ENCODE measurements around the gene OTOS.

OTOS gene

DNA sequence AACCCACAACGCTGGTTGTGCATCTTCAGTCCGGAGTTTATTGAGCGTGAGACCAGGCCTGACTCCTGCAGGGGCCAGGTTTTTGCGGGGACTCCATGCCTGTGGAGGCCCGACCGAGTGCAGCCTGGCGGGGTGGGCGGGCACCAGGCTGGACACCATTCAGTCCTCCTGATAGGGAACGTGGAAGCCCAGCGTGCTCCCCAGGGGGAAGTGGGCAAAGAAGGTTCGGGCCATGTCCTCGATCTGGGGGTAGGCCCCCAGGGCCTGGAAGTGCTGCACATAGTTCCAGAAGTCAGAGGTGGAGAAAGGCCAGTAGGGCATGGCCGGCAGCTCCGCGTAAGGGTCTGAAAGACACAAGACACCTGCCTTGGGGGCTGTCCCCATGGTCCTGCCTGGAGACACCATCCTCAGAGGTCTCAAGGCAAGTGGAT, 1.4 kb downstream of the OTOS start:
- Mint-ChIP-seq H3K4me1 (ENCODE audit: low read depth) (peaks cover 22% of the 10 kb centered on the region), H3K36me3 (ENCODE audit: low read depth) (peaks cover 10% of the 10 kb centered on the region), H3K27me3 (no peaks in the 10 kb centered on the region), H3K27ac (no peak overlapping the region), H3K9me3 (no peaks in the 10 kb centered on the region), H3K4me3 (no peak overlapping the region)

- Mint-ChIP-seq H3K27me3 (no peaks in the 10 kb centered on the region), H3K4me1 (ENCODE audit: low read depth) (peaks cover 25% of the 10 kb centered on the region), H3K27ac (no peak overlapping the region), H3K9me3 (no peaks in the 10 kb centered on the region), H3K36me3 (ENCODE audit: low read depth) (peaks cover 10% of the 10 kb centered on the region), H3K4me3 (no peak overlapping the region)
Observed at GRCh38 chr2:240138254-240138984, 2.0 kb downstream of the OTOS start.

- Mint-ChIP-seq H3K36me3 (ENCODE audit: low read depth) (peaks cover 17% of the 10 kb centered on the region), H3K27me3 (no peaks in the 10 kb centered on the region), H3K4me1 (ENCODE audit: low read depth) (peaks cover 25% of the 10 kb centered on the region), H3K27ac (no peak overlapping the region), H3K4me3 (peak overlapping the region; percentile 5), H3K9me3 (no peaks in the 10 kb centered on the region)
Observed at GRCh38 chr2:240137596-240138253, 2.7 kb downstream of the OTOS start.

DNA sequence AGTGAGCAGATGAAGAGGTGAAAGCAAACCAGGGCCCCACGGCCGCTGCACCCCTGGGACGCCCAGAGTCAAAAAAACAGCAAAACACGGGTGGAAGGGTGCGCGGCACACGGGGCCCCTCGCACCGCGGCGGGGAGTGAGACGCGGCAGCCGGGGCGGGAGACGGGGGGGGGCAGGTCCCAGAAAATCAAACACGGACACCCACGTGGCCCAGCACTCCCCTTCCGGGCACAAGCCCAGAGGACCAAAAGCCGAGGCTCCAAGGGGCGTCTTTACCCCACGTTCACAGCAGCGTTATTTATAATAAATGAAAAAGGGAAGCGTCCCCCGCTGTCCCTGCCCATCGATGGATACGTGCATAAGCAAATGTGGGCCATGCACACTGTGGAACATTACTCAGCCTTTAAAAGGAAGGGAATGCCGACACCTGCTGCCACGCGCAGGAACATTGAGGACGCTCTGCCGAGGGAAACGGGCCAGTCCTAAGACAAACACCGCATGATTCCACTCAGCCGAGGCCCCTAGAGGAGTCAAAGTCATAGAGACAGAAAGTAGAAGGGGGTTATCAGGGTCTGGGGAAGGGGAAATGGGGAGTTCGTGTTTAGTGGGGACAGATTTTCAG, 3.7 kb downstream of the OTOS start:
- Mint-ChIP-seq H3K27ac (peak overlapping the region; percentile 81), H3K4me1 (ENCODE audit: low read depth) (peaks cover 25% of the 10 kb centered on the region), H3K4me3 (peak overlapping the region; percentile 95), H3K36me3 (ENCODE audit: low read depth) (peaks cover 26% of the 10 kb centered on the region), H3K27me3 (no peaks in the 10 kb centered on the region), H3K9me3 (no peaks in the 10 kb centered on the region)

DNA sequence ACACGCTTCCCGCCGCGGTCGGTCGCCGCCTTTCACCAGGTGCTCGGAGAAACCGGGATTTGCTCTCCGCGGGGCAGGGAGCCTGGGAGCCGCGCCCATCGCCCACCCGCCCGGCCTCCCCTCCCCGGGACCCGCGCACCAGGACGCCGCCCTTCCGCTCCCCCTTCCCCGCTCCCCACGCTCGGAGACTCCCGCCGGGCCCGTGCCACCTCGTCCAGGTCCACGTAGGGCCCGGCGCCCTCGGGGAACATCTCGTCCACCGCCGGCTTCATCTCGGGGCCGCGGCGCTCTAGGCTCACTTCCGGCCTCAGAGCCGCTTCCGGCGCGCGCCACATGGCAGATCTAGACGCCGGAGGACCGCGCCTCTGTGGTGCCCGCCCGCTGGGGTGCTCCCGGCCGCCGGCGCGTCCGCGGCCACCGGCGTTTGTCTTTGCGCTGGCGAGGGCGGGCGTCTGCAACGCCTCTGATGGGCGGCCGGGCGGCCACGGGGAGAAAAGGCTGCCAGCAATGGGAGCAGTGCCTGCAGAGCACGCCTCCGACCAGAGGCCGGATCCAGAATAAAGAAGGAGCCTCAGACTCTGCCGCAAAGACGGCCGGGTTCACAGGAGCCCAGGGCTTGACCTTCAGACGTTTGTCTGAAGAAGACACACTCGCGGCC, 4.3 kb downstream of the OTOS start, which contains the start of gene COPS9:
COPS9 (minus strand) TSS at position 293 of the 658 bp plus-strand sequence; CDS start at position 272, 21 bp downstream.
- peak within 1 kb of the TSS; percentile 94 for H3K27ac Mint-ChIP-seq
- peaks cover 25% of the 10 kb centered on the region for H3K4me1 Mint-ChIP-seq (ENCODE audit: low read depth)
- no peaks in the 10 kb centered on the region for H3K9me3 Mint-ChIP-seq
- peaks cover 32% of the 10 kb centered on the region for H3K36me3 Mint-ChIP-seq (ENCODE audit: low read depth)
- peak within 1 kb of the TSS; percentile 95 for H3K4me3 Mint-ChIP-seq
- H3K27me3 Mint-ChIP-seq, result no peaks in the 10 kb centered on the region

DNA sequence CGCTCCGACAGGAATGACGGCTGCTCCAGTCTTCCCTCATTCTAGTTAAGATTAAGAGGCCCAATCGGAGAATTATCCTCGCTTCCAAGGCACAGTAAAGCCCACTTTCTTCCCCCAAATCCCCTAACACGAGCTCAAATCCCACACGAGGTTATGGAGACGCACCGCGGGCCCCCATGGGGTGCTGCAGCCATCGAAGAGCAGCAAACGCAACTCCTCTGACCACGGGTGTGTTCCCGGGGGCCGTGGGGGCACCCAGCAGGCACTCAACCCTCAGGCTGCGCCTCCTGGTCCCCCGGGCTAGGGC, 4.8 kb downstream of the OTOS start:
- Mint-ChIP-seq H3K27me3 (no peaks in the 10 kb centered on the region), H3K4me1 (ENCODE audit: low read depth) (peaks cover 25% of the 10 kb centered on the region), H3K27ac (peak overlapping the region; percentile 94)

DNA sequence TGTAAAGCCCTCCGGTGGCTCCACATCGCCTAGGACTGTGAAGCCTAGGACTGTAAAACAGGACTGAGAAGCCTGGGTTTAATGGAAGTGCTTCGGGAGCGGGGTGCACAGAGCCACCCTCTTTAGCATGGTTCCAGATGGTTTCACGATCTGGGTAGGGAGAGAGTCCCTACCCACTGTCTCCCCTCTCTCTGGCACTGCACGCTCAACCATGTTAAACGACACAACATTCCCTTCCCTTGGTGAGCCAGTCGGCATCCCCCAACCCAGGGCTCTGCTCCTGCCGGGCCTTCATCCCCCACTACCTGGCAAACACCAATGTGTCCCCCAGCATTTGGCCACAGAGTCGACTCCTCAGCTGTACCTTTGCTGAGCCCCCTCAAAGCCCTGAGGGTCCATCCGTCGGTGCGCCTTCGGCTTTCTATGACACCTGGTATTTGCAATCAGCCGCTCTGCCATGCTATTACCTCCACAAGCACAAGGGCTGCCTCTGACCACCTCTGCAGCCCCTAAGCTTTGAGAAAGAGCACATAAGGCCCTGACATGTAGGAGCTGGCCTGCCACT, 5.4 kb downstream of the OTOS start:
- peaks cover 25% of the 10 kb centered on the region for H3K4me1 Mint-ChIP-seq (ENCODE audit: low read depth)
- H3K9me3 Mint-ChIP-seq, result no peaks in the 10 kb centered on the region
- peak overlapping the region; percentile 94 for H3K27ac Mint-ChIP-seq
- no peaks in the 10 kb centered on the region for H3K27me3 Mint-ChIP-seq
- H3K4me3 Mint-ChIP-seq, result peak overlapping the region; percentile 95
- H3K36me3 Mint-ChIP-seq (ENCODE audit: low read depth), result peaks cover 43% of the 10 kb centered on the region

More for the DNA sequence above, 4.8 kb downstream of the OTOS start:
- no peaks in the 10 kb centered on the region for H3K9me3 Mint-ChIP-seq
- peaks cover 37% of the 10 kb centered on the region for H3K36me3 Mint-ChIP-seq (ENCODE audit: low read depth)
- peak overlapping the region; percentile 95 for H3K4me3 Mint-ChIP-seq

DNA sequence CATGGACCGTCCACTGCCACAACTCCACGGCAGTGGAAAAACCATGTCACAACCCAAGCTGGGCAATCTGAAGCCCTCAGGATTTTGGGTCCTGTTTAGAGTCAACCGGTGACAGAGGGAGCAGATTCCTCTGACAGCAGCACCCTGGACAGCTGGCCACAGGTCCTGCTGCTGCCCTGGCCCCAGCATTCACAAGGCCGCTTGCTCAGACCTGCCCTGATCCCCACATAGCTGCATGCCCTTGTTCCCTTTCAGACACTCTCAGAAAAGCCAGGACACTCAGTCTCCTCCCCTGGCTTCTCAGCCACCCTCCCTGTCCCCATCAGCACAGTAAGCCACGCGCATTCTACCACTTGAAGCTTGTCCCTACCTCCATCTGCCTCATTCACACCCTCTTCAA, 6.0 kb downstream of the OTOS start:
- Mint-ChIP-seq H3K4me3 (peak overlapping the region; percentile 95), H3K27me3 (no peaks in the 10 kb centered on the region), H3K4me1 (ENCODE audit: low read depth) (peaks cover 25% of the 10 kb centered on the region), H3K27ac (peak overlapping the region; percentile 94), H3K9me3 (no peaks in the 10 kb centered on the region), H3K36me3 (ENCODE audit: low read depth) (peaks cover 49% of the 10 kb centered on the region)

- peaks cover 50% of the 10 kb centered on the region for H3K36me3 Mint-ChIP-seq (ENCODE audit: low read depth)
- no peaks in the 10 kb centered on the region for H3K27me3 Mint-ChIP-seq
- H3K4me1 Mint-ChIP-seq (ENCODE audit: low read depth), result peaks cover 25% of the 10 kb centered on the region
- no peak overlapping the region for H3K27ac Mint-ChIP-seq
- H3K9me3 Mint-ChIP-seq, result no peaks in the 10 kb centered on the region
- no peak overlapping the region for H3K4me3 Mint-ChIP-seq
Observed at GRCh38 chr2:240133401-240133800, 7.1 kb downstream of the OTOS start.

DNA sequence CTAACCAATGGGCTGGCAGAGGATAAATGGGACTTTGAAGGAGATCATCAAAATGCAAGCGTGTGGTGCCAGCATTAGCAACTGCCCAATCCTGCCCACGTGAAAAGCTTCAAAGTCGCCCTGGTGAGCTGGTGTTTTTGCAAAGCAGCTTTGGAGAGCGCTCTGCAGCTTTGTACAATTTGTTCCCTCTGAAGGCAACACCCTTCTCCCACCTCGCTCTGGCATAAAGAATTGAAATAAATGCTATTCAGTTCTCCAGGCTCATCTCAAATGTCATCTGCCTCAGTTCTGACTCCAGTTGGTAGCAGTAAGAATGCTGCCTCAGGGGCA, 7.8 kb downstream of the OTOS start:
- H3K27ac Mint-ChIP-seq, result no peak overlapping the region
- peaks cover 54% of the 10 kb centered on the region for H3K36me3 Mint-ChIP-seq (ENCODE audit: low read depth)
- no peaks in the 10 kb centered on the region for H3K9me3 Mint-ChIP-seq
- no peak overlapping the region for H3K4me3 Mint-ChIP-seq
- H3K27me3 Mint-ChIP-seq, result no peaks in the 10 kb centered on the region
- H3K4me1 Mint-ChIP-seq (ENCODE audit: low read depth), result peaks cover 25% of the 10 kb centered on the region

DNA sequence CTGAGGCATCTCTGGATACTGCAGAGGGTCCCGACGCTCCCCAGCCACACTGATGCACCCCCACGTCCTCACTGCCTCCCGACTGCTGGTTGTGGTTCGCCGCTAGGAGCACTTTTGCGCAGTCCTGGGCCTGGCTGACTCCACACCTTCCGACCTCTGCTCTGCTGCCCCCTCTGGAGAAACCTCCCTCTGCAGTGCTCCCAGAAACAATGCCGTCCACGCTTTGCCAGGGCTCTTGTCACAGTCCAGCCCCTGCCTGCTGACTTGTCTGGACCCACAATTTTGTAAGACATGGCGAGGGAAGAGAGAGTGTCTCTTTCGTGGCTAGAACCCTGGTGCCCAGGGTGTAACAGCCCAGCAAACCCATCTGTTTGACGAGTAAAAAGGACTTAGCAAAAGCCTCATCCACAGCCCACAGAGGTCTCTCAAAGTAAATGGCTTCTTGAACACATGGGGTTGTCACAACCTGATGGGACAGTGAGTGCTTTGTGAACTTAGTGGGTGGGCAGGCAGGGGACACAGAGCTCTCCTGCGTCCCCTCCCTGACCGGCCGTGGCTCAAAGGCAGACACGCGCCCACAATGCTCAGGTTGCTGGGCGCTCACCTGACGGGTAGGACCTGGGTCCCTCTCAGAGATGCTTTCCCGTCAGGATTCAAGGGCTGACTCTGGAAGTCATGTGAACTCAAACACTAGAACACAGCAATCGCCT, 8.4 kb downstream of the OTOS start:
- H3K9me3 Mint-ChIP-seq, result no peaks in the 10 kb centered on the region
- H3K4me1 Mint-ChIP-seq (ENCODE audit: low read depth), result peaks cover 23% of the 10 kb centered on the region
- H3K4me3 Mint-ChIP-seq, result no peak overlapping the region
- no peaks in the 10 kb centered on the region for H3K27me3 Mint-ChIP-seq
- no peak overlapping the region for H3K27ac Mint-ChIP-seq
- H3K36me3 Mint-ChIP-seq (ENCODE audit: low read depth), result peaks cover 59% of the 10 kb centered on the region

DNA sequence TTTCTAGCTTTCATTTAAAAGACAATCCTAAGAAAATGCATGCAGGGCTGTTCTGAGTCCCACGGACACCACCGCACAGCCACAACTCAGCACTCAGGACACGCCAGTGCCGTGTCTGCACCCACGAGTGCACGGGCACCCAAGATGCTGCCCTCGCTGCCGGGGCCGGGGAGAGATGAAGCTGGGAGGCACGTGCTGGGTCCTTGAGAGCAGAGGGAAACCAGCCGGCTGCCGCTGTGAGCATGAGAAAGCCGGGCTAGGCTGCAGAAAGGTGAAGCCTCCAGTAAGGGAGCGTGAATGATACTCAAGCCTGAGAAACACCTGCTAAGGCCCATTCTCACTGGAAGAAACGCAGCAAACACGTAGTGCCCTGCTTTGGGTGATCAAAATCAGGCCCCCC, 9.2 kb downstream of the OTOS start:
- Mint-ChIP-seq H3K4me3 (no peak overlapping the region), H3K36me3 (ENCODE audit: low read depth) (peaks cover 63% of the 10 kb centered on the region), H3K27me3 (no peaks in the 10 kb centered on the region), H3K9me3 (no peaks in the 10 kb centered on the region), H3K4me1 (ENCODE audit: low read depth) (peaks cover 20% of the 10 kb centered on the region), H3K27ac (no peak overlapping the region)

- Mint-ChIP-seq H3K27me3 (no peaks in the 10 kb centered on the region), H3K36me3 (ENCODE audit: low read depth) (peaks cover 69% of the 10 kb centered on the region), H3K4me3 (no peak overlapping the region), H3K27ac (no peak overlapping the region), H3K9me3 (no peaks in the 10 kb centered on the region), H3K4me1 (ENCODE audit: low read depth) (peaks cover 19% of the 10 kb centered on the region)
Observed at GRCh38 chr2:240130393-240131195, 9.9 kb downstream of the OTOS start.
